ENCODE data around the gene ADGRF1.
"Not testable (repeated sequence)": the region's sequence is repeated elsewhere in the genome, so short reads cannot be mapped to it uniquely, and the experiment has no call there.

Gene ADGRF1

DNA sequence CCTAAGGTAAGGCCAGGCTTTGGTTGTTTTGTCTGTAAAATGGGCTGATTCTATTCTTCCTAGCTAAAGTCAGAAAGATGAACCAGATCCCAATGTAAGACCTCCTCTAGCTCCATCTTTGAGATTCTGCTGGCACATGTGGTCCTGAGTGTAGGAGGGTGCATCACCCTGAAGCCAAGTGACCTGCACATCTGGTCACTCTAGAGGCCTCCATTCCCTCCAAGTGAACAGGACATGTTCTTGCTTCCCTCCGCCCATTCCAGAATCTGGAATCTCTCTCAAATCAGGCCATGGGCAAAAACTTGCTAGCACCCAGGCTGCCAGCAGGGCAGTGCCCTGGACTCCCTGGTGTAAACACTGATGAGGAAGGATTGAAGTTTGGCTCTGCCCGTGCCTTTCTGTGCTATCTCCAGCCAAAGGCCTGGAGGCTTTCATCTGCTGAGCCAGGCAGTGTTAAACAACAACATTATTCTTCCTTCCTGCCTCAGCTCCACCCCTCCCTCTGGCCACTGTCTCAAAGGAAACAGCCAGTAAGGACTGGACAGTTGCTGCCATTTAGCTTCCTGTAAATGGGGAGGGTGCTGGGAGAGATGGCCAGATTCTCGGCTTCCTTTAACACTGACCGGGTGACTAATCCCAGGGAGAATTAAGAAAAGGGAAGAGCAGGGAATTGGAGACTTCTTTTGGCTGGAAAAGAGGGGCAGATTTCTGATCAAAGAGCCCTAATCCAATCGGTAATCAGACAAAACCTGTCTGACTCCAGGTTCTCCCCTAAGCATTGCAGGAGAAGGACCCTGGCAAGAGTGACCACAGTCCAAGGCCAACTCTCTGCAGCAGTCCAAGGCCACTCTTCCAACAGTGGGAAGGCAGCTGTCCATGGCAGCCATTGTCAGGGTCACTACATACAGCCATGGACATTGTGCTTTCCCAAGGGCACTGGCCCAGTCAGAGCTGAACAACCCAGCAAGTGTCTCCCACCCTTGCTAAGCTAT is 19.5 kb upstream of the ADGRF1 start:
- no peak for DNase-seq

DNA sequence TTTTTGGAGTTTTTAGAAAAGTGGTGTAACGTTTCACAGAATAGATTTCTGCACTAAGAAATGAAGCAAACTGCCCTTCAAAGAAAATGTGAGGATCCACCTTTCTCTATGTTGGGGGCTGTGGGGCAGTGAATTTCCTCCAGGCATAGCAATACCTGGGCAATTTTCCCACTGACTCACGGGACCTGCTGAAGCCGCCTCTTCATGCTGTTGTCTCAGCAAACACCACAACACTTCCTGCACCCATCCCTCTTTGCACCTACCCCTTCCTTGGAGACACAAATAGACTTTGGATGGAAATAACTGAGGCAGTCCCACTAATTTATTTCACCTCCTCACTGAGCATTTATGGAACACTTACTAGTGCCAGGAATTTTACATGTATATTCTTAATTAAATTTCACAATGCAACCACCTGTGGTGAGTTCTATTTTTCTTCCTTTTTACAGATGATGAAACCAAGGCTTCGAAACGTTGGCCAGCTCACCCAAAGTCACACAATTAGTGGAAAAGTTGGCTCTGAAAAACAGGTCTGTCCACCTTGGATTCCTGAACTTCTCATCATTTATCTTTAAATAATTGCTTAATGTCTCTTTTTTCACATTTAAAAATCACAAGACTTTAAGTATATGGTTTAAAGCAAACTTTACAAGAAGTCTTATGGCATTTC is 17.2 kb upstream of the ADGRF1 start:
- no peak for DNase-seq

DNA sequence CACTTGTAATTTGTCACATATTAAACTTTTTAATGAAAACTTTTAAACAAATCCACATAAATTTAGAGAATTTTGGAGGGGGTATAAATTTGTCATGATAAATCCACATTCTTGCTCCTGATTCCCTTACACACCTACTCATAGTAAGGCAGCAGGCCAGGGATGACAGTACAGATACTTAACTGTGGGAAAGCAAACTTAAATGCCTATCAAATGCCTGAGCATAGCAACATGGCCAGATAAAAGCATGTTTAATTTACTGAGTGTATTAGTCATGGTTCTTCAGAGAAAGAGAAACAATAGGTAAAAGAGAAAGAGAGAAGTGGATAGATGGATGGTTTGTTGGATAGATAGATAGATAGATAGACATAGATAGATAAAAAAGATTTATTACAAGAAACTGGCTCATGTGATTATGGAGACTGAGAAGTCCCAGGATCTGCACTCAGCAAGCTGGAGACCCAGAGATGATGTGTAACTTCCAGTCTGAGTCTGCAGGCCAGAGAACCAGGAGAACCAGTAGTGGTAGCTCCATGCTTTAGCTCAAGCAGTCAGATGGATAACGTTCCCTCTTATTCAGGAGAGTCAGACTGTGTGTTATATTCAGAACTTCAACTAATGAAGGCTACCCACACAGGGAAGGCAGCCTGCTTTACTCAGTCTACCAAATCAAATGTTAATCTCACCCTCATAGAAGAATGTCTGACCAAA is 15.9 kb upstream of the ADGRF1 start:
- DNase-seq = no peak

DNA sequence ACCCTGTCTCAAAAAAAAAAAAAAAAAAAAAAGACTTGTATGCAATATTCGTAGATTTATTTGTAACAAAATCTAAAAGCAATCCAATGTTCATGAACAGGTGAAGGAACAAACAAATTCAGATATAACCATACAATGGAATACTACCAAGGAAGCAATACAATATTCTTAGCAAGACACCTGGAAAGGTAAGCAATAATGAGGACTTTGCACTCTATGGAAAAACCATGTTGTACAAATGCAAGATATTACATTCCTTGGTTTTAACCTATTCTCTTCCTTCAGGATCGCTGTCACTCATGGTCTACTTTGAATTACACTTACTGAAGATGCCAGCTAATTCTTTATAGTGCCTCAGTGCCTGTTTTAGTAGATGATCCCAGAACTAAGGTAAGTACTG is 14.7 kb upstream of the ADGRF1 start:
- no peak for DNase-seq

DNA sequence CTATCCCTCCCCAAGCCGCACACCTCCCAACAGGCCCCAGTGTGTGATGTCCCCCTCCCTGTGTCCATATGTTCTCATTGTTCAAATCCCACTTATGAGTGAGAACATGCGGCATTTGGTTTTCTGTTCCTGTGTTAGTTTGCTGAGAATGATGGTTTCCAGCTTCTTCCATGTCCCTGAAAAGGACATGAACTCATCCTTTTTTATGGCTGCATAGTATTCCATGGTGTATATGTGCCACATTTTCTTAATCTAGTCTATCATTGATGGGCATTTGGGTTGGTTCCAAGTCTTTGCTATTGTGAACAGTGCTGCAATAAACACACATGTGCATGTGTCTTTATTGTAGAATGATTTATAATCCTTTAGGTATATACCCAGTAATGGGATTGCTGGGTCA is 12.2 kb upstream of the ADGRF1 start:
- DNase-seq = not testable (repeated sequence)

DNA sequence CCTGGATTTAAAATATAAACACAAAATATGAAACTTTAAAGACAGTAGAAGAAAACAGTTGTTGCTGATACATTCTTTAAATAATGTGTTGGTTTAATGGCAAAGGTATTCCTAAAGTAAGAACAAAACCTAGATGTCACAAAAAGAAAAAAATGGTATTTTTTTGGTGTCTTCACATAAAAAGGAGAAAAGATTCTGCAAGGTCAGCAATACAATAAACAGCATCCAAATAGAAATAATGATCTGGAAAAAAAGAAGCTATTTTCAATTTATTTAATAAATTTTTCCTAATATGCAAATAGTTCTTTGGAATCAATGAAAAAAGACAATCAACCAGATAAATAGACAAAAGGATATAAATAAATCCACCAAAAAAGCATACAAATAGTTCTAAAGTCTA is 6.5 kb upstream of the ADGRF1 start:
- DNase-seq = no peak

DNA sequence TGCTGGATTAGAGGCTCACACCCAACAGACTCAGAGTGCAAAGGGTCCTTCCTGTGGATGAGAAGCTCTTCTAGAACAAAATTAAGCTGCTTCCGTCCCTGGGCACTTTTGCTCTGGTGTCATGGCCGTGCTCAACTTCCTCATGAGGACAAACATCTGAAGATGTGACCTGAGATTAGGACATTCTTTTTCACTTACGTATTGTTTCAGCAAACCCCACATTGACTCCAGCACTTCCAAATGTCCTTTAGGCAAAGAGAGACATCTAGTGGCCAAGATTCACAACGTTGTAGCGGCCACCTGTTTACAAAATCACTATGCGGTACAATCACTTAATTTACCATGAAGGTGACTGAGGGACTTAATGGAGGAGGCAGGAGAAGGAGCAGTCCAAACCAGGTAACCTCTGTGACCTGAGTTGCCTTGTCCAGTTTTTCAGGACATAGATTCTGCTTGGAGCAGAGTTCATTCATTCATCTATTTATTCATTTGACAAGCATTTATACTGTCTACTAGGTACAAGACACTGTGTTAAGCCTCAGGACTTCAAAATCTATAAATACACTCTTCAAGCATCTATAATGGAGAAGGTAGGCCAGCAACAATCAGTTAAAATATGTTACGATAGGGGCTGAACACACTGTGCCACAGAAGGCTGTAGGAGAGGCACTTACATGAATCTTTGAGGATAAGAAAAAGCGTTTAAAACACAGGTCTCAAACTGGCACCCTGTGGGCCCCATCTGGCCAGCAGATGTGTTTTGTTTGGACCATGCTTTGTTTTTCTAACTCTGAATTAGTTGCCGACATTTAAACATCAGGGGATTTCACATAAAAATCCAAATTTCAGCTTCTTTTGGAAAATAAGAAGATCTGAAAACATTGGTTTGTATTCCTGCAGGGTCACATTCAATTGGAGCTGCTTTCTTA is 5.6 kb upstream of the ADGRF1 start:
- peak; percentile 50 to 89 for DNase-seq

DNA sequence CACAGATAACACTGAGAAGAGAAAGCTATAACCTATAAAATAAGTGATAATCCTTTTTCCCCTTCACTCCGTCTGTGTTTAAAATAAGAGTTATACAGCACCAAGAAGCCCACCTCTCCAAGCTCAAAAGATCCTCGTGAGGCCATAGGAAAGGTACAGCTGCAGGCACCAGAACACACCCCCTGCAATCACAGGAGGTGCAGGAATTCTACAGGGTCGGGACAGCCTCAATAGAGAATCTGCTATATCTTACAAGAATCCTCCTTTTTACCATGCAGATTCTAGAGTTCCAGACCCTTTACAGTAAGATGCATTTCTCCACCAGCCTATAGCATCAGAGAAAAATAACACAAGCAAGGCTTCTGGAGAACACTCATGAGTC is 5.0 kb upstream of the ADGRF1 start:
- DNase-seq = no peak

DNA sequence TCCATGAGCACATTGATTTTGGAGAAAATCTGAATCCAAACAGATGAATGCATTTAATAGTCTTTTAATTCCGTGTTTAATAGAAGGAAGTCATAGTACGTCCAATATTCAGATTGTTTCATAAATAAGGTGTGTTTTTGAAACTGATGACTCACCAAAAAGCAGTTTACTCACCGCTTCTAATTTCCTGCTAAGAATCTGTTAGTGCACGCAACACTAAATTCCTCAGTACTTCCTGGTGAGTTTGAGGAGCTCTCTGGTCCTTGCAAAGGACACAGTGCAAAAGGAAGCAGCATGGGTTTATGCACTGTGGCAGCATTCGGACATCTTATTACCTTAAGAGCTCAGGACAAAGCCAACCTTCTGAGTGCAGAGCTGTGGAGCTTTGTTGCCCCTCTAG is 2.3 kb upstream of the ADGRF1 start:
- DNase-seq = peak; percentile 36 to 61

DNA sequence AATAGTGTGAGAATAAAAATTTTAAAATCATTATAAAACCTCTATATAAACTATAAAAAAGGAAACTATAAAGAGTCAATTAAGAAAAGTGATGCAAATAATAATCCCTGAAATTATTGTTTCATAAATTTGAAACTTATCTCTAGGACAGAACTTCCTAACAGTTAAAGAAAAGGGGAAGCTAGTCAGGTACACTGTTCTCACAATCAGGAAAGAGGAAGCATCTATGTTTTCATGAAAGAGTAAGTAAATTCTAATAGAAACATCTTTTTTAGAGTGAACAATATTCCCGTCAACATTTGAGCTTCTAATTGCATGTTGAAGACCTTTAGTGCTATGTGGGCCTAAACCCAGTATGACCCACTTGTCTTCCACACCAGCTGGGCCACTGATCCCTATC is 1.2 kb upstream of the ADGRF1 start:
- no peak for DNase-seq

DNA sequence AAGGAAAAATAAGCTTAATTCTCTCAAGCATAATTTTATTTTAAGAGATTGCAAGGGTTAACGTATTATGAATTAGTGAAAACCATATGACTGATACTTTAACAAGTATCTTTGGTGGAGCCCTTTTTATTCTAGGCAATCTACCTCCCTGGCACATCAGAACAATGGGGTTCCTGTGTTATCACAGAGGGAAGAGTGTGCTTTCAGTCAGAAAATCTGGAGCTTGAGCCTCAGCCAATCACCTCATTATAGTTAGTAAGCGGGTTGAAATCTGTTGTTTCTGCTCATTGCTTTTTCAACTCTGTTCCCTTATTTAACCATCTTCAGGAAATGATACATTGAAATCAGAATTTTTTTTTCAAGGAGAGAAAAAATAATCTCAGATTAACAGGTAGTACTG is 391 bp downstream of the ADGRF1 start:
- no peak for DNase-seq

DNA sequence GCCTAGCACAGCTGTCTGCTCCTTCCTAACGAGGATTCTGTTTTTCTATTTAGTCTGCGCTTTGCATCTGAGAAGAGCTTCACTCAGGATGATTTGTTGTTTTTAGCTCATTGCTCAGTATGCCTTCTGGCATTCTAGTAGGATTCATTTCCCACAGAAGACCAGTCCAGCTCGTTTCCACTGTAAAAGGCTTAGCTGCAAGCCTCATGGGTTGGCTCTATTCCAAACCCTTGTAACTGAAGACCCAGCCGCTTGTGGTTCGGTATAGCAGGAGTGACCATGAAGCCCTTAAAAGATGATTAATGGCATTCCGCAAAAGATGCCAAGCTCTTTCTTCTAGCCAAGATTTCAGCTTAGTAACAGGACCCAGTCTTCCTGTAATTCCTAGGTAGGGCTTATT is 7.2 kb downstream of the ADGRF1 start:
- DNase-seq = no peak

DNA sequence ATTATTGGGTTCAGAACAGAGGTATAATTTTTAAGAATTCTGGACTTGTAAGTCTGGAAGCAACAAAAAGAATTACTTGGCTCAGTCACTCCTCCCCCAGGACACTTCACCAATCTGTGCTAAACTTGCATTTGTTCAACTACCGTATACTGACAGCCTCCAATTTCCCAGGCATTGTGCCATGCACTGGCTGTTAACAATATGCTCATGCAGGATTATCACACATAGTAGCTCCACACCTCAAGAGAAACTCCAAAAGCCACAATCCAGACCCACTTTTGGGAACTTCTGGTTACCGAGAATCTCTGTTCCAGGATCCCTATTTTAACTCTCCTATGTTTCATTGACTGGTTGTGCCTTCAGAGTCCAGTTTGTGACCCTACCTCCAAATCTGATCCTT is 7.7 kb downstream of the ADGRF1 start:
- DNase-seq = no peak

DNA sequence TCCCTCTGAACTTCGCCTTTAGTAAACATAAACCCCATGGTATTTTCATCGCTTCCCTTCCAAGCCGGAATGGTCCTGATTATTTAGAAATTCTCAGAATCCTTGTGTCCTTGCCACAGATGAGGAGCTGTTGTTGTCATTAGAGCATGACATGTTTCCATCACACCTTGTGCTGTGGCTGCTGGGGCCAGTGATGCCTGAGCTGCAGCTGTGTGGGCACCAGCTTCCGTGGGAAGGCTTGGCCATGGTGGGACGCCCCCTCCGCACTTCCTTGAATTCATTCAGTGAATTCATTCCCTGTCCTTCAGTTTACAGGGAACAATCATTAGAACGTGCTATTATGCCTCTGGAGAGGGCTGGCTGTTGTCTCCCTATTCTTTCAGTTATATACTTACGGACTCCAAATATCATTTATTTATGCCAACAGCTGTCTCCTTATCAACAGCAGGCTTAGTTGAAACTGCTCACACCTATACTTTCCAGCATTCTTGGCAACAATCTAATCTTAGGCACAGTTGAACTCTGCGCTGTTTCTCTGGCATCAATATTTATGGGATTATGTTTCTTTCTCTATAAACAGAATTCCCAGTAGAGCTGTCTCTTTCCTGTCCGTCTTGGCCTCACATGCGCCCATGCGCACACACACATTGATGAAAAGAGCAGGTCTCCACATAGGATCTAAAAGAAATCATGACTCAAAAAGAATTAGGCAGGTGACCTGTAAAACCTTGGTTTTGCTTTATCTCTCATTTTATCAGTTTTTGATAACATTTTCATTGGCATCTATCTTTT is 9.0 kb downstream of the ADGRF1 start:
- no peak for DNase-seq

DNA sequence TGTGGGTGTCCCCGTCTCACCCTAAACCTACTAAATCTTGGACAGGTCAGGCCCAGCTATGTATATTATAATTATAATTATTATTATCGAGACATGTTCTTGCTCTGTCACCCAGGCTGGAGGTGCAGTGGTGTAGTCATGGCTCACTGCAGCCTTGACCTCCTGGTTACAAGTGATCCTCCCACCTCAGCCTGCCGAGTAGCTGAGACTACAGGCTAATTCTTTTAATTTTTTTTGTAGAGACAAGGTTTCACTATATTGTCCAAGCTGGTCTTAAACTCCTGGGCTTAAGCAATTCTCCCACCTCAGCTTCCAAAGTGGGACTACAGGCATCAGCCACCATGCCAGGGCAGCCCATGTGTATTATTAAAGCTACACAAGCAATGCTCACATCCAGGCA is 10.5 kb downstream of the ADGRF1 start:
- DNase-seq = no peak

DNA sequence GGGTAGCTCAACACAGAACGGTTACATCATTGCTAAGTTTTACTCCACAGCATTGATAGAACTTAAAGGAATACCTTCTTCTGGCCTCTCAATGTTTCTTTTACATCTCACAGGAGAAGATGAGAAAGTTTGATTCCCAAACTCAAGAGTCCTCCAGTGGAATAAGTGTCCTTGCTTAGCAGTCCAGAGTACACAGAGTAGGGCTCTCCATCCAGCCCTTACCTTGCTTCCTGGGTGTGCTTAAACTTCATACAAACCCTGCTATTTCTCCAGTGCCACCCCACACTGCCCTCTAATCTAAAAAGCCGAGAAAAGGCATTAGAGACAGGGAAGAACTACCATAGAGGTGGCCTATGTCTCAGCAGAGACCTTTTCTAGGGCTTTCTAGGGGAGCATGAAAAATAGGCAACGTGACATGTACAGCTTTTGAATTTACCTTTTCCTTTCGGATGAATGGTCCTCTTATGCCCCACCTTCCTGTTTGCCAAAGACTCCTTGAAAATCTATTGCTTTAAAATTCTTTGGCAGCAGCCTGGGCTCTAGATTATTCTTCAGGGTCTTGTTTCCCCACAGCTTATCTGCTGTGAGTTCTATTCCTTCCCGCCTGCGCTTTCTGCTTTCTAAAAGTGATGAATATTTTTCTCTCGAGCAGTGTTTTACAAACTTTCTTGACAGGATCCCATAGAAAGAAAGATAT is 12.1 kb downstream of the ADGRF1 start:
- DNase-seq = no peak

DNA sequence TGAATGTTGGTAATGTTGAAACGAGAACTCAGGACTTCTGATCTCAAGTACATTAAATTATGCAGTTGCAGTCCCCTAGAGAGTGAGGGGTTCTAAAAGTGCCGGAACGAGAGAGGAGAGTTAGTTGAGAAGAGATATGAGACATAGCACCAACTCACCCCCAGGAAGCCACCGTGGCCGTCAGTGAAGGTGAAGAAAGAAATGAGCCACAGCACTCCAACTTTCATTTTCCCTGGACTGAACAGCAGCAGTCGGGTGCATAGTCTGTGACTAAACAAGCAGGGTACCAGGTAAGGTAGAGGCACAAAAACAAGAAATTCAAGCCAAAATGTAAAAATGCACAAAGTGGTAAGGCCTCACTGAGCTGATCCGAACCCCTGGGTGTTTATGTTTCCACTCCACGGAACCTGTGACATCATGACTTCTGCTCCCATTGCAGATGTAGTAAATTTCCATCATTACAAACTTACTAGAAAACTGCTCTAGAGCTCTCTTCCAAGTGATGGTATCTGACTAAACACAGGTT is 13.2 kb downstream of the ADGRF1 start:
- no peak for DNase-seq

DNA sequence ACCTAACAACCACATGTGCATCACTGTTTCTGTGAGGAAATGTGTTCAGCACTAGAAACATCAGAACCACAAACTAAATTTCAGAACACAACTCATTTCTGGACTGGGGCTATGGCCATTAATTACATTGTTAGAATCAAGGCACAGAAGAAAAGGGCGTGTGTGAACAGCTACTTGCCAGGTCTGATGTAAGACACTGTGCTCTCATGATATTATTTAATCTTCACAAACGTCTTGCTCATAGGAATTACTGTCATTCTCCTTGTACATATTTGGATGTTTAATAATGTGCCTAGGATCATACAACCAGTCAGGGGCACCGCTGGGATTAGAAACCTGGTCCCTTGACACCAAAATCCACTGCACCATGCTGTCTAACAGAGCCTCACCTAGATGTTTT is 14.8 kb downstream of the ADGRF1 start:
- DNase-seq = no peak

DNA sequence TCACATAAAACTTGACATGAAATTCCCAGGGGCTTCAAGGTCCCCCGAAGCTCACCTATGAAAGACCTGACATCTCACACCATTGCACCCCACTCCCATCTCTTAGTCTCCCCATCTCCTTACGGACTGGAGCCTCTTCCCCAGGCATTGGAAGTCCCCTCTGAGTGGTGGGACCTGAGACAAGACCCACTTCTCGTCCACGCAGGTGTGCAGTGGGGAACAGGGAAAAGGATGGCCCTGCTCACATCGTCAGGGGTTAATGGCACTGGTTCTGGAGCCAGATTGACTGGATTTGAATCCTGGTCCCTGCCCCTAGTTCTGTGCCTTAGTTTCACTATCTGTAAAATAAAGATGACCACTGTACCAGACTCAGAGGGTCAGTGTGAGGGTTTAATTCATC is 15.5 kb downstream of the ADGRF1 start:
- no peak for DNase-seq

DNA sequence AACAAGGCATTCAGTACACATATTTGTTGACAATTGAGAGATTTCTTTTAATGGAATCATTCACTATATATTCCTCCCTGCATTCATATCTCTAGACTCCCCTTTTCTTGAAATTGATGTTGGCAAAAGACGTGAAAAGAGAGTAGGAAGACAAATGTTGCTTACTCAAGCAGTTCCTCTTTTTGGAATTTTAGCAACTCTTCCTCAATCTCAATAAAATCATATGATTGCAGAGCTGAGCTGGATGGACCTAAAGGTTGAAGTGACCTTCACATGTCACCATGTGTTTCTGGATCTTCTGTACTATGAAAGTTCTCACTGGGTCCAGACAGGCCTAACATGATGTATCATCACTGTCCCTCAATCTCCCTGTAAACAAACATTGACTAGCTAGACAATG is 18.6 kb downstream of the ADGRF1 start:
- no peak for DNase-seq

DNA sequence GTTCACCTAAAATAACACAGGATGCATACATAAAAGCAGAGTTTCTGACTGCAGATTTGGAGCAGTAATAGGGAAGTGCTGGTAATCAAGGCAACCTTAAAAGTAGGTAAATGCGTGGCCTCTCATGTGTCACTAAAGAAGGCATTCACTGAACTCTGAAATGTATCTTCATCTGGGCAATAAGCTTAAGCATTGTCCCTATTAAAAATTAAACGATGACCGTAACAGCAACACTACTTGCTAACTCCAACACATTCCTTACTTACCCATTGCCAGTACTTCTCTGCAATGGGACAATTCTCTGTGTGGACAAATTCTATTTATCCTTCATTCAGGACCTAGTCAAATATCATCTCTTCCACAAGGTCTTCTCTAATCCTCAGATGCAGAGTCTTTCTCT is 19.9 kb downstream of the ADGRF1 start:
- DNase-seq = no peak

Measured in SW 1271 (cell line).